ENCODE measurements around the gene MORN1.

Gene MORN1

DNA sequence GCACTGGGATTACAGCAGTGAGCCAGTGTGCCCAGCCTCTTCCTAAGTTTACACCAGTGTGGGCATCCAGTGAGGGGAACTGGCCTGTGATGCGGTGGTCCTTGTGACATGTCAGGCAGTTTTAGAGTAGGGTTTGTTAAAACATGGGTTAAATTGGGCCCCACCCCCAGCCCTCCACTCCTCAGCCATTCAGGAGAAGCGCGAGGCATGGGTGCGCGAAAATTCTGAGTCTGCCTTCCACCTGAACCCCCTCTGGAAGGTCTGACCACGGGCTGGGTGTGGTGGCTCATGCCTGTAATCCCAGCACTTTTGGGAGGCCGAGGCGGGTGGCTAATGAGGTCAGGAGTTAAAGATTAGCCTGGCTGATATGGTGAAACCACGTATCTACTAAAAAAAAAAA, 111.5 kb downstream of the MORN1 start:
- DNase-seq (ENCODE audit: low read depth) = no peak
- TF ChIP-seq, protein P1, sequence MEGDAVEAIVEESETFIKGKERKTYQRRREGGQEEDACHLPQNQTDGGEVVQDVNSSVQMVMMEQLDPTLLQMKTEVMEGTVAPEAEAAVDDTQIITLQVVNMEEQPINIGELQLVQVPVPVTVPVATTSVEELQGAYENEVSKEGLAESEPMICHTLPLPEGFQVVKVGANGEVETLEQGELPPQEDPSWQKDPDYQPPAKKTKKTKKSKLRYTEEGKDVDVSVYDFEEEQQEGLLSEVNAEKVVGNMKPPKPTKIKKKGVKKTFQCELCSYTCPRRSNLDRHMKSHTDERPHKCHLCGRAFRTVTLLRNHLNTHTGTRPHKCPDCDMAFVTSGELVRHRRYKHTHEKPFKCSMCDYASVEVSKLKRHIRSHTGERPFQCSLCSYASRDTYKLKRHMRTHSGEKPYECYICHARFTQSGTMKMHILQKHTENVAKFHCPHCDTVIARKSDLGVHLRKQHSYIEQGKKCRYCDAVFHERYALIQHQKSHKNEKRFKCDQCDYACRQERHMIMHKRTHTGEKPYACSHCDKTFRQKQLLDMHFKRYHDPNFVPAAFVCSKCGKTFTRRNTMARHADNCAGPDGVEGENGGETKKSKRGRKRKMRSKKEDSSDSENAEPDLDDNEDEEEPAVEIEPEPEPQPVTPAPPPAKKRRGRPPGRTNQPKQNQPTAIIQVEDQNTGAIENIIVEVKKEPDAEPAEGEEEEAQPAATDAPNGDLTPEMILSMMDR (IDR thresholded peaks at IDR 0.05; ENCODE audit: insufficient read depth, low read depth, low read length, missing control alignments) = no peak

GRCh38 chr1:2279210-2279639, 112.1 kb downstream of the MORN1 start:
- TF ChIP-seq, protein P1 (IDR thresholded peaks at IDR 0.05; ENCODE audit: insufficient read depth, low read depth, low read length, missing control alignments) = no peak
- H3K4me3 ChIP-seq (ENCODE audit: low read depth, low read length) = no peak overlapping the region
- DNase-seq (ENCODE audit: low read depth) = no peak

More for the DNA sequence above, 111.5 kb downstream of the MORN1 start:
- H3K4me3 ChIP-seq (ENCODE audit: low read depth, low read length) = no peak overlapping the region

DNA sequence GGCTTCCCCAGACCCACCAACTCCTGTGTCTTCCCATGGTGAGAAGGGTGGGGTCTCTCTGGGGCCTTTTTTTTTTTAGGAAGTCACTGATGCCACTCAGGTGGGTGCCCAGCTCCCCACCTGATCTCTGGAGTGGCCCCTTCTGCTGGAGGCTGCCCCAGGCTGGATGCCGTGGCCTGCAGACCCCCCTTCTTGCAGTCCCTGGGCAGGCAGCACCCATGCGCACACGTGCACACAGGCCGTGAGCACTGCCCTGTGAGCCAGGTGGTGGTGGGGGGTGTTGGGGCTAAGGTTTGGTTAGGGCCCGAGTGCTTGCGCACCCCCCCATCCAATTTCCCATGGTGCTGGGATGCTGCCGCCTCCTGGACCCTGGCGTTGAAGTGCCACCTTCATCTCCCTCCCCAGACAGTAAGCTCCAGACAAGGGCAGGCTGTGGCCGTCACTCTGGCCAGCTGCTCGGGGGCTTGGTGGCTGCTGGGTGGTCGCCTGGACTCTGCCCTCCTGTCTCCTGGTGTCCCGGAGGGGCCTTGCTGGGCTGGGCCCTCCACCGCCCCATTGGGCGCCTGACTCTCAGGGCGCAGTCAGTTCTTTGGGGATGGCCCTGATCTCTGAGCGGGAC, 112.7 kb downstream of the MORN1 start:
- no peak overlapping the region for H3K4me3 ChIP-seq (ENCODE audit: low read depth, low read length)
- TF ChIP-seq, protein P1 (IDR thresholded peaks at IDR 0.05; ENCODE audit: insufficient read depth, low read depth, low read length, missing control alignments) = no peak
- DNase-seq (ENCODE audit: low read depth) = no peak

DNA sequence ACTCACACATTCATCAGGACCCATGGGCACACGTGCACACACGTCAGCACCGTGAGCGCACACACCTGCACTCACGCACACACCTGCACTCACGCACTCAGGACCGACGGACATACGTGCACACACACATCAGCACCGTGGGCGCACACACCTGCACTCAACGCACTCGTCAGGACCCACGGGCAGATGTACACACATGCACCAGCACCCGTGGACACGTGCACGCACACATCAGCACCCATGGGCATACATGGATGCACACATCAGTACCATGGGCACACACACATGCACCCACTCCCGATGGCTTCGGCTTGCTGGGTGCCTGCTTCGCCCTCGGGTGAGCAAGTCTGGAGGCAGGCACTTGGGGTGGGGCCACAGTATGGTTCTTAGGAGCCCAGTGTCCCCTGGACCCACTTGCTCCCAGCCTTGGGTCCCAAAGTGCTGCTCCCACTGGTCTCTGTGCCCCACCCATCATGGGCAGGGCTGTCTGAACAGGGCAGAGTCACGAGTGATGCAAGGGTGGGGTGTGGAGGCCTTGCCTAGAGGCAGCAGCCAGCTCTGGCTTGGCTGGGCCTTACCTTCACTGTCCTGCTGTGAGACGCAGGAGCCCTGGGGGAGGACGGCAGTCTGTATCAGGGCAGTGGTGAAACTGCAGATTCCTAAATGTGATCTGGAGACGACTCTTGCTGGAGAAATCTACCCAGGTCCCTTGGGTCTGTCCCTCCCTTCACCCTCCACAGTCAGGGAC, 113.4 kb downstream of the MORN1 start:
- H3K4me3 ChIP-seq (ENCODE audit: low read depth, low read length) = no peak overlapping the region
- DNase-seq (ENCODE audit: low read depth) = no peak
- TF ChIP-seq, protein P1 (IDR thresholded peaks at IDR 0.05; ENCODE audit: insufficient read depth, low read depth, low read length, missing control alignments) = no peak

DNA sequence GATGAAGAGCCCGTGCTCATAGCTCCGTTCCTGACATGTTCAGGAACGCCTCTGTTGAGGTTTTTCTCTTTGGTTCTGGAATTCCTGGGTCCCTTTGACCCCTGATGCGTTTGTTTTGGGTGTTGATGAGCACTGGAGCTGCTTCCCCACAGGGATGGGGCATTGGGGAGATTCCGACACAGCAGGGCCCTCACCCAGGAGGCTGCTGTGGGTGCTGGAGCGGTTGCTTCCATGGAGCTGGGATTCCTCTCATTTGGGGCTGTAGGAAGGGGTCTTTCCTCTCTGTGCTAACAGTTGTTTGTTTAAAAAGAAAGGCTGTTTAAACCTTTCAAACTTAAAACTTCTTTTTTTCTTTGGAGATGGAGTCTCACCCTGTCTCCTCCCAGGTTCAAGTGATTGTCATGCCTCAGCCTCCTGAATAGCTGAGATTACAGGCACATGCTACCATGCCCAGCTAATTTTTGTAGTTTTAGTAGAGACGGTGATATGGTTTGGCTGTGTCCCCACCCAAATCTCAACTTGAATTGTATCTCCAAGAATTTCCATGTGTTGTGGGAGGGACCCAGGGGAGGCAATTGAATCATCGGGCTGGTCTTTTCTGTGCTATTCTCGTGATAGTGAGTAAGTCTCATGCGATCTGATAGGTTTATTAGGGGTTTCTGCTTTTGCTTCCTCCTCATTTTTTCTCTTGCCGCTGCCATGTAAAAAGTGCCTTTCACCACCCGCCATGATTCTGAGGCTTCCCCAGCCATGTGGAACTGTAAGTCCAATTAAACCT, 114.4 kb downstream of the MORN1 start:
- H3K4me3 ChIP-seq (ENCODE audit: low read depth, low read length) = no peak overlapping the region
- DNase-seq (ENCODE audit: low read depth) = no peak
- TF ChIP-seq, protein P1 (IDR thresholded peaks at IDR 0.05; ENCODE audit: insufficient read depth, low read depth, low read length, missing control alignments) = no peak

- H3K4me3 ChIP-seq (ENCODE audit: low read depth, low read length) = no peak overlapping the region
- TF ChIP-seq, protein P1 (IDR thresholded peaks at IDR 0.05; ENCODE audit: insufficient read depth, low read depth, low read length, missing control alignments) = no peak
- no peak for DNase-seq (ENCODE audit: low read depth)
These were observed 115.4 kb downstream of the MORN1 start for GRCh38 chr1:2275796-2276536.
